RWPE1 (cell line): ENCODE measurements around the gene TTL.
A peak's percentile ranks its signal among the peaks of the same experiment; 100 is the strongest.
"Not testable (repeated sequence)": the region's sequence is repeated elsewhere in the genome, so short reads cannot be mapped to it uniquely, and the experiment has no call there.

ENCODE experiments used
- CTCF ChIA-PET: fragments of 350-600 bp; sonication (Branson Sonifier 250); formaldehyde crosslinking; extraction: SDS; loops from one replicate; lab custom pipeline; 2021; lab: Yijun Ruan, JAX
- POLR2A ChIA-PET: fragments of 400-600 bp; formaldehyde crosslinking; extraction: SDS; loops from one replicate; lab custom pipeline; 2020; ENCODE audit warnings: antibody characterized with exemption; ENCODE audit not compliant: low non-redundant PET; lab: Yijun Ruan, JAX
- DNase-seq: peaks from one replicate; pipeline ENCODE4 v3.0.0; 2012; ENCODE audit warnings: low spot score
- H3K27ac ChIP-seq: fragments of 450-650 bp; 2 replicates; pipeline ENCODE4 v1.5.1; 2017
- CTCF ChIP-seq: fragments of 450-650 bp; conservative IDR thresholded peaks from 2 replicates; pipeline ENCODE4 v1.5.1; 2017; ENCODE audit warnings: low read depth, mild to moderate bottlenecking

Gene TTL

GRCh38 chr2:112542123-112542983 is 60.4 kb downstream of the TTL start, which contains the start of gene POLR1B:
POLR1B (plus strand) TSS chr2:112542465; CDS start chr2:112542495, 30 bp downstream.
- peak; percentile 81 for DNase-seq
- ChIA-PET CTCF (interaction anchor here (0.7 kb wide), 1 partner anchor 113 kb away, joined by 3 read pairs; no protein-coding TSS in a partner anchor), POLR2A (no interaction called here)
- no peak for TF ChIP-seq CTCF
- peak within 1 kb of the TSS; percentile 89 for H3K27ac ChIP-seq

- ChIA-PET CTCF (no interaction called here), POLR2A (no interaction called here)
- 0 out of 2 replicates have a peak, but pooled peaks have one; percentile 7 for TF ChIP-seq CTCF
- peak overlapping the region; percentile 89 for H3K27ac ChIP-seq
- peak; percentile 17 for DNase-seq
Observed at GRCh38 chr2:112542984-112543661, 61.2 kb downstream of the TTL start.

- DNase-seq, result peak; percentile 8
- ChIA-PET CTCF (no interaction called here), POLR2A (no interaction called here)
- H3K27ac ChIP-seq, result no peak overlapping the region
- TF ChIP-seq CTCF, result no peak
Observed at GRCh38 chr2:112547333-112547732, 65.4 kb downstream of the TTL start.

GRCh38 chr2:112548980-112549379 is 67.0 kb downstream of the TTL start:
- ChIA-PET POLR2A (no interaction called here), CTCF (no interaction called here)
- no peak for TF ChIP-seq CTCF
- DNase-seq, result no peak
- H3K27ac ChIP-seq, result no peak overlapping the region

- H3K27ac ChIP-seq, result no peak overlapping the region
- ChIA-PET POLR2A (no interaction called here), CTCF (interaction anchor here (0.6 kb wide), 2 partner anchors 13 to 30 kb away, joined by 3 to 4 read pairs; no protein-coding TSS in a partner anchor)
- TF ChIP-seq CTCF, result no peak
- no peak for DNase-seq
Observed at GRCh38 chr2:112566104-112566503, 84.1 kb downstream of the TTL start.

GRCh38 chr2:112566508-112566907 is 84.6 kb downstream of the TTL start:
- CTCF ChIA-PET, result interaction anchor here (0.6 to 1.1 kb wide), 3 partner anchors 11 to 31 kb away, joined by 3 to 4 read pairs (median 3); no protein-coding TSS in a partner anchor
- H3K27ac ChIP-seq, DNase-seq, POLR2A ChIA-PET: not testable (repeated sequence)
